Measurements from ENCODE around the gene ARHGEF2.

DNA sequence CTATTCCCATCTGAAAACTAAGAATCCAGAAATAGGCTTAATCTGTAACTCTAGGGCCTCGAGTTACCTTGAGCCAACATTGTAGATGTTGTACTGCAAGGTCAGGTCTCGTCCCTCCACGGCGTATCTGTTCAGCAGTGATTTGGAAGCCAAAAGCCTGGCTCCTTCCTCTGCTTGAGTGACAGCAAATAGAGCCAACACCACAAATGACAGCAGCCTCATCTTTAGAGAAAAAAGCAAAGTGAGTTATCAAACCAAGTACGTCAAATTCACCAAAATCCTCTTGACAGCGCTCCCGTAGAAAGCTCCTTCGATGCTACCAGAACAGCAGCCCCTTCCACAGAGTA lies 41.6 kb upstream of the ARHGEF2 start:
- TF ChIP-seq, protein P1, sequence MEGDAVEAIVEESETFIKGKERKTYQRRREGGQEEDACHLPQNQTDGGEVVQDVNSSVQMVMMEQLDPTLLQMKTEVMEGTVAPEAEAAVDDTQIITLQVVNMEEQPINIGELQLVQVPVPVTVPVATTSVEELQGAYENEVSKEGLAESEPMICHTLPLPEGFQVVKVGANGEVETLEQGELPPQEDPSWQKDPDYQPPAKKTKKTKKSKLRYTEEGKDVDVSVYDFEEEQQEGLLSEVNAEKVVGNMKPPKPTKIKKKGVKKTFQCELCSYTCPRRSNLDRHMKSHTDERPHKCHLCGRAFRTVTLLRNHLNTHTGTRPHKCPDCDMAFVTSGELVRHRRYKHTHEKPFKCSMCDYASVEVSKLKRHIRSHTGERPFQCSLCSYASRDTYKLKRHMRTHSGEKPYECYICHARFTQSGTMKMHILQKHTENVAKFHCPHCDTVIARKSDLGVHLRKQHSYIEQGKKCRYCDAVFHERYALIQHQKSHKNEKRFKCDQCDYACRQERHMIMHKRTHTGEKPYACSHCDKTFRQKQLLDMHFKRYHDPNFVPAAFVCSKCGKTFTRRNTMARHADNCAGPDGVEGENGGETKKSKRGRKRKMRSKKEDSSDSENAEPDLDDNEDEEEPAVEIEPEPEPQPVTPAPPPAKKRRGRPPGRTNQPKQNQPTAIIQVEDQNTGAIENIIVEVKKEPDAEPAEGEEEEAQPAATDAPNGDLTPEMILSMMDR (IDR thresholded peaks at IDR 0.05), result no peak
- TF ChIP-seq POLR2A (IDR thresholded peaks at IDR 0.05) (no peak), EP300 (IDR thresholded peaks at IDR 0.05) (no peak)
